ENCODE results near the gene PGC.

GRCh38 chr6:41702771-41703494 is 44.3 kb downstream of the PGC start:
- TF ChIP-seq GATA3 (IDR thresholded peaks at IDR 0.05; ENCODE audit: low read depth, low read length) (no peak), GATA2 (IDR thresholded peaks at IDR 0.05; ENCODE audit: low read depth, low read length) (no peak)

Data from SH-SY5Y (cell line).